ENCODE results near the gene PIP5K1B. TPM values are rescaled to one million over a fixed set of nuclear protein-coding genes. Genes with fewer than 3 reads are reported as not detected.

PIP5K1B gene
- total RNA-seq, 1 experiment from 2014 or later, result 9.0 TPM

DNA sequence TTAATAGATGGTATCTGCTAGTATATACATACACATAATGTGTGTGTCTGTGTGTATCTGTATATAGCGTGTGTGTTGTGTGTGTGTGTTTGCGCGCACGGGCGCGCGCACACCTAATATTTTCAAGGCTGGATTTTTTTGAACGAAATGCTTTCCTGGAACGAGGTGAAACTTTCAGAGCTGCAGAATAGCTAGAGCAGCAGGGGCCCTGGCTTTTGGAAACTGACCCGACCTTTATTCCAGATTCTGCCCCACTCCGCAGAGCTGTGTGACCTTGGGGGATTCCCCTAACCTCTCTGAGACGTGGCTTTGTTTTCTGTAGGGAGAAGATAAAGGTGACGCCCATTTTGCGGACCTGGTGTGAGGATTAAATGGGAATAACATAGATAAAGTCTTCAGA is 331.3 kb downstream of the PIP5K1B start:
- H3K4me3 Mint-ChIP-seq (ENCODE audit: low read depth, unreplicated experiment), result peak overlapping the region; percentile 93
- BruUV-seq (replicated peaks), result TSS peak; percentile 76
- DNase-seq, result no peak
- H3K4me1 Mint-ChIP-seq (ENCODE audit: low read depth, unreplicated experiment), result no peaks in the 10 kb centered on the region
- CTCF ChIA-PET, result interaction anchor here (0.9 to 1.8 kb wide), 2 partner anchors 164 to 187 kb away, joined by 3 to 6 read pairs; no protein-coding TSS in a partner anchor
- peak overlapping the region; percentile 70 for H3K27ac Mint-ChIP-seq (ENCODE audit: unreplicated experiment)
- TF ChIP-seq, protein P1, sequence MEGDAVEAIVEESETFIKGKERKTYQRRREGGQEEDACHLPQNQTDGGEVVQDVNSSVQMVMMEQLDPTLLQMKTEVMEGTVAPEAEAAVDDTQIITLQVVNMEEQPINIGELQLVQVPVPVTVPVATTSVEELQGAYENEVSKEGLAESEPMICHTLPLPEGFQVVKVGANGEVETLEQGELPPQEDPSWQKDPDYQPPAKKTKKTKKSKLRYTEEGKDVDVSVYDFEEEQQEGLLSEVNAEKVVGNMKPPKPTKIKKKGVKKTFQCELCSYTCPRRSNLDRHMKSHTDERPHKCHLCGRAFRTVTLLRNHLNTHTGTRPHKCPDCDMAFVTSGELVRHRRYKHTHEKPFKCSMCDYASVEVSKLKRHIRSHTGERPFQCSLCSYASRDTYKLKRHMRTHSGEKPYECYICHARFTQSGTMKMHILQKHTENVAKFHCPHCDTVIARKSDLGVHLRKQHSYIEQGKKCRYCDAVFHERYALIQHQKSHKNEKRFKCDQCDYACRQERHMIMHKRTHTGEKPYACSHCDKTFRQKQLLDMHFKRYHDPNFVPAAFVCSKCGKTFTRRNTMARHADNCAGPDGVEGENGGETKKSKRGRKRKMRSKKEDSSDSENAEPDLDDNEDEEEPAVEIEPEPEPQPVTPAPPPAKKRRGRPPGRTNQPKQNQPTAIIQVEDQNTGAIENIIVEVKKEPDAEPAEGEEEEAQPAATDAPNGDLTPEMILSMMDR (IDR thresholded peaks at IDR 0.05; ENCODE audit: unreplicated experiment), result no peak
- intact Hi-C loops (cut with micrococcal nuclease; ENCODE audit: unreplicated experiment), result no loop called here
- H3K36me3 Mint-ChIP-seq (ENCODE audit: insufficient read depth, unreplicated experiment), result peaks cover 12% of the 10 kb centered on the region
- no peaks in the 10 kb centered on the region for H3K9me3 Mint-ChIP-seq (ENCODE audit: low read depth, unreplicated experiment)
- H3K27me3 Mint-ChIP-seq (ENCODE audit: unreplicated experiment), result no peaks in the 10 kb centered on the region

DNA sequence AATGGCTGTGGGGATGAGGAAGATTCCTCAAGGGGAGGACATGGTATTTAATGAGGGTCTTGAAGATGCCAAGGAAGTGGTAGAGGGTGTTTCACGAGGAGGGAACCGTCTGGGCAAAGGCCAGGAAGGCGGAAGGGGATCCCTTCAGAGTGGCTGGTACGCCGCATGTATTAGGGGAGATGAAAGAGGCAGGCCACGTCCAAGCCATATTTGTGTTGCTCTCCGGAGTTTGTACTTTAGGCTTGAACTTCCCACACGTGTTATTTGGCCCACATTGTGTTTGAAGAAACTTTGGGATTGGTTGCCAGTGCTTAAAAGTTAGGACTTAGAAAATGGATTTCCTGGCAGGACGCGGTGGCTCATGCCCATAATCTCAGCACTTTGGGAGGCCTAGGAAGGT is 331.8 kb downstream of the PIP5K1B start:
- CTCF ChIA-PET, result interaction anchor here (1.8 kb wide), 1 partner anchor 186 kb away, joined by 6 read pairs; no protein-coding TSS in a partner anchor
- intact Hi-C loops (cut with micrococcal nuclease; ENCODE audit: unreplicated experiment), result no loop called here

DNA sequence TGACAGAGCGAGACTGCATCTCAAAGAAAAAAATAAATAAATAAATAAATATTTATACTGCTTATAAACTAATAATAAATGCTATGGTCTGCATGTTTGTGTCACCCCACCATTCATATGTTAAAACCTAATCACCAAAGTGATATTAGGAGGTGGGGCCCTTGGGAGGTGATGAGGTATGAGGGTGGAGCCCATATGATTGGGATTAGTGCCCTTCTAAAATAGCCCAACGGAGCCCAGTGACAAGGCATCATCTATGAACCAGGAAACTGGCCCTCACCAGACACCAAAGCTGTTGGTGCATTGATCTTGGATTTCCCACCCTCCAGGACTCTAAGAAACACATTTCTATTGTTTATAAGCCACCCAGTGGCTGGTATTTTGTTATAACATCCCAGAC is 335.6 kb downstream of the PIP5K1B start:
- CTCF ChIA-PET, result no interaction called here
- H3K36me3 Mint-ChIP-seq (ENCODE audit: insufficient read depth, unreplicated experiment), result peaks cover 12% of the 10 kb centered on the region
- H3K27me3 Mint-ChIP-seq (ENCODE audit: unreplicated experiment), result no peaks in the 10 kb centered on the region
- intact Hi-C loops (cut with micrococcal nuclease; ENCODE audit: unreplicated experiment), result no loop called here
- DNase-seq, result no peak
- peaks cover 9% of the 10 kb centered on the region for H3K4me1 Mint-ChIP-seq (ENCODE audit: low read depth, unreplicated experiment)
- H3K27ac Mint-ChIP-seq (ENCODE audit: unreplicated experiment), result no peak overlapping the region
- BruUV-seq (replicated peaks), result no TSS peak
- no peaks in the 10 kb centered on the region for H3K9me3 Mint-ChIP-seq (ENCODE audit: low read depth, unreplicated experiment)
- TF ChIP-seq, protein P1 (IDR thresholded peaks at IDR 0.05; ENCODE audit: unreplicated experiment), result no peak
- H3K4me3 Mint-ChIP-seq (ENCODE audit: low read depth, unreplicated experiment), result no peak overlapping the region

More for the DNA sequence above, 331.8 kb downstream of the PIP5K1B start:
- Mint-ChIP-seq H3K36me3 (ENCODE audit: insufficient read depth, unreplicated experiment) (peaks cover 12% of the 10 kb centered on the region), H3K9me3 (ENCODE audit: low read depth, unreplicated experiment) (no peaks in the 10 kb centered on the region), H3K4me1 (ENCODE audit: low read depth, unreplicated experiment) (no peaks in the 10 kb centered on the region), H3K4me3 (ENCODE audit: low read depth, unreplicated experiment) (peak overlapping the region; percentile 93), H3K27ac (ENCODE audit: unreplicated experiment) (peak overlapping the region; percentile 70), H3K27me3 (ENCODE audit: unreplicated experiment) (no peaks in the 10 kb centered on the region)
- TF ChIP-seq, protein P1 (IDR thresholded peaks at IDR 0.05; ENCODE audit: unreplicated experiment), result no peak
- no peak for DNase-seq
- no TSS peak for BruUV-seq (replicated peaks)

DNA sequence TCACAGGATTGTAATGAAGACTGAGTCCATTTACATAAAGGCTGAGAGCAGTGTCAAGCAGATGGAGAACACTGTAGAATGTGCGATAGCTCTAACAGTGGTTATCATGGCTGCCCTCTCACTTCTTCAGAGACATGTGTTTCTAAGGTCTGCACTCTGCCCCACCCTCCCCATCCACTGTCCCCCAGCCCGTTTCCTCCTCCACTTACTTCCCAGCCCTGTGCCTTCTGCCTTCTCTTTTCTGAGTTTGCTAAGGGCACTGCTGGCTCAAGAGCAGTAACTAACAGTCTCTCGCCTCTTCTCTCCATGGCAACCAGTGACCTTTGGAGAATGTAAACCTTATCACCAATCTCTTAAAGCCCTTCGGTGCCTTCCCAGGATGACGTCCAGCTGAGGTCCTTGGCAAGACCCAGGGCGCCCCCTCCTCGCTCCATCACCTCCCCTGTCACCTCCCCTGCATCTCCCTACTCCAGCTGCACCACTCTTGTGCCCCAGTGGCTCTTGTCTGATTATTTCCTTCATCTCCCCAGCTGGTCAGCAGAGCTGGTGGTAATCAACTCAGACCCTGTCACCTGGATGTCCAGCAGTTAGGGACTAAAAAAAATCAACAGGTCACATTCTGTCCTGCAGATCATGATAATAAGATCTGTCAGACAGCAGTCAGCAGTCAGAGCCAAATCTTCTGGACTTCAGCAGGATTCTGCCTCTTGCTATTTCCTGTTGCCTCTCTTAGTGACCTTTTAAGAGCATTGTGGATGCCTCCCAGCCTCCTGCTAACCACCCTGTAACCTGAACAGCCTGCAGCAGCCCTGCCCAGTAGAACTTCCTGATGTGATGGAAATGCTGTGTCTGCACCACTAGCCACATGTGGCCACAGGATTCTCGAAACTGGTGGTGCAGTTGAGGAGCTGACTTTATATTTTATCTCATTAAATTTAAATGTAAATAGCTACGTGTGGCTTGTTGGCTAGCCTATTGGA is 339.5 kb downstream of the PIP5K1B start:
- TF ChIP-seq, protein P1 (IDR thresholded peaks at IDR 0.05; ENCODE audit: unreplicated experiment), result no peak
- Mint-ChIP-seq H3K9me3 (ENCODE audit: low read depth, unreplicated experiment) (no peaks in the 10 kb centered on the region), H3K4me1 (ENCODE audit: low read depth, unreplicated experiment) (peaks cover 9% of the 10 kb centered on the region), H3K27ac (ENCODE audit: unreplicated experiment) (peak overlapping the region; percentile 22), H3K36me3 (ENCODE audit: insufficient read depth, unreplicated experiment) (peaks cover 6% of the 10 kb centered on the region), H3K4me3 (ENCODE audit: low read depth, unreplicated experiment) (no peak overlapping the region), H3K27me3 (ENCODE audit: unreplicated experiment) (no peaks in the 10 kb centered on the region)
- DNase-seq, result peak; percentile 15
- intact Hi-C loops (cut with micrococcal nuclease; ENCODE audit: unreplicated experiment), result no loop called here
- CTCF ChIA-PET, result no interaction called here
- BruUV-seq (replicated peaks), result no TSS peak

Measured in Calu3 (cell line).